Stromal cell of bone marrow (primary cell): Measurements from ENCODE around the gene PLEKHN1.
"Not testable (repeated sequence)": the region's sequence is repeated elsewhere in the genome, so short reads cannot be mapped to it uniquely, and the experiment has no call there.

Experiments
- DNase-seq: peaks from one replicate; pipeline ENCODE4 v3.0.0-alpha.2; 2012; ENCODE audit warnings: low read depth

The PLEKHN1 gene

GRCh38 chr1:975896-976683, 9.8 kb downstream of the PLEKHN1 start:
- no peak for DNase-seq

GRCh38 chr1:976791-977190, 10.5 kb downstream of the PLEKHN1 start:
- DNase-seq: not testable (repeated sequence)

- DNase-seq: no peak
These were observed 12.0 kb downstream of the PLEKHN1 start for GRCh38 chr1:978069-978834.

GRCh38 chr1:978835-979743, 12.8 kb downstream of the PLEKHN1 start:
- no peak for DNase-seq

GRCh38 chr1:979744-980072, 13.4 kb downstream of the PLEKHN1 start:
- DNase-seq: no peak

- DNase-seq: no peak
These were observed 13.9 kb downstream of the PLEKHN1 start for GRCh38 chr1:980137-980571.

GRCh38 chr1:980602-981395, 14.5 kb downstream of the PLEKHN1 start:
- no peak for DNase-seq

GRCh38 chr1:981491-981954, 15.2 kb downstream of the PLEKHN1 start:
- DNase-seq: no peak

- no peak for DNase-seq
These were observed 15.8 kb downstream of the PLEKHN1 start, which contains the start of gene PERM1 for GRCh38 chr1:981955-982558. PERM1 (minus strand) TSS chr1:982093; CDS start chr1:981029, 1,064 bp downstream.

GRCh38 chr1:982765-983436, 16.6 kb downstream of the PLEKHN1 start:
- no peak for DNase-seq

GRCh38 chr1:983798-984475, 17.7 kb downstream of the PLEKHN1 start:
- DNase-seq: no peak

- DNase-seq: no peak
These were observed 18.2 kb downstream of the PLEKHN1 start for GRCh38 chr1:984476-984814.

- DNase-seq: no peak
These were observed 18.8 kb downstream of the PLEKHN1 start for GRCh38 chr1:985126-985525.

GRCh38 chr1:988061-988460, 21.8 kb downstream of the PLEKHN1 start:
- DNase-seq: not testable (repeated sequence)

- DNase-seq: not testable (repeated sequence)
These were observed 25.0 kb downstream of the PLEKHN1 start for GRCh38 chr1:991275-991674.

- DNase-seq: no peak
These were observed 25.6 kb downstream of the PLEKHN1 start for GRCh38 chr1:991895-992294.

GRCh38 chr1:992362-992761, 26.1 kb downstream of the PLEKHN1 start:
- no peak for DNase-seq

GRCh38 chr1:993379-993995, 27.2 kb downstream of the PLEKHN1 start:
- no peak for DNase-seq

- DNase-seq: not testable (repeated sequence)
These were observed 28.3 kb downstream of the PLEKHN1 start for GRCh38 chr1:994546-994945.
